ENCODE data around the gene FOLR1.

Gene FOLR1

DNA sequence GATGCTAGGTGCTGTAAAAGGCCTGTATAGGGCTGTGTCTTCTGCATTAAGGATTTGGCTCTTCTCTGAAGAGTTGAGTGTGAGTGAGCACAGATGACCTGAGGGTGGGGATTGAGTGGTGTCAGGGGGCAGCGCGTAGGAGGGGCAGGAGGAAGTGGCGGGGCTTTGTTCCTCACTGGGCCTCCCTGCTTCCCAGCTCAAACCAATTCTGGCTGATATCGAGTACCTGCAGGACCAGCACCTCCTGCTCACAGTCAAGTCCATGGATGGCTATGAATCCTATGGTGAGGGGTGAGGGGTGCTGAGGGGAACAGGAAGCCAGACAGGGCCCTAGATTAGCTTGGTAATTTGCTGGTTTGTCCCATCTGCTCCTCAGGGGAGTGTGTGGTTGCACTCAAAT, 43.0 kb downstream of the FOLR1 start:
- DNase-seq (ENCODE audit: insufficient read length) (no peak), FAIRE-seq (no peak)
- no peak for TF ChIP-seq TAF1 (IDR thresholded peaks at IDR 0.05; ENCODE audit: borderline replicate concordance, low read depth, low read length)
- TF ChIP-seq POLR2A (IDR thresholded peaks at IDR 0.05; ENCODE audit: low read depth, low read length), result no peak
- TF ChIP-seq POLR2AphosphoS5 (IDR thresholded peaks at IDR 0.05; ENCODE audit: low read depth, low read length), result no peak

DNA sequence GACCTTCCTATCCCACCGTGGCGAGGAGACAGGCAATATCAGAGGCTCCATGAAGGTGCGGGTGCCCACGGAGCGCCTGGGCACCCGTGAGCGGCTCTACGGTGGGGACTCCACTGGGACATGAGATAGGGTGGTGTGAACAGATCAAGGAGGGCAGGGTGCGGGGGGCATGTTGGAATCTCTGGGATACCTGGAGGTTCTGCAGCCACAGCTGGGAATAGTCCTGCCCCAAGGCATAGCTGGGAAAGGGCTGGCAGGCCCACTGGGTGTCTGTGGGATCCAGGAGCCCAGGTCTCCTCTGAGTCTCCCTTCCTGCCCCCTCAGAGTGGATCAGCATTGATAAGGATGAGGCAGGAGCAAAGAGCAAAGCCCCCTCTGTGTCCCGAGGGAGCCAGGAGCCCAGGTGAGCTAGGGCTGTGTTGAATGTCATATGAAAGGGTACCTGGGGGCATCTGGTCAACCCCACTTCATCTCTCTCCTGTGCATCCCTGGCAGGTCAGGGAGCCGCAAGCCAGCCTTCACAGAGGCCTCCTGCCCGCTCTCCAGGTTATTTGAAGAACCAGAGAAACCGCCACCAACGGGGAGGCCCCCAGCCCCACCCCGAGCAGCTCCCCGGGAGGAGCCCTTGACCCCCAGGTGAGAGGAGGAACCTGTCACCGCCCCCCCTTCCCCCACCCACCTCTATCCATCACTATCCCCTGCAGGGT, 43.6 kb downstream of the FOLR1 start:
- DNase-seq (ENCODE audit: insufficient read length), result no peak
- TF ChIP-seq TAF1 (IDR thresholded peaks at IDR 0.05; ENCODE audit: borderline replicate concordance, low read depth, low read length) (no peak), POLR2A (IDR thresholded peaks at IDR 0.05; ENCODE audit: low read depth, low read length) (peak; percentile 22; the same call in 1 of the 2 replicates)
- FAIRE-seq, result no peak

DNA sequence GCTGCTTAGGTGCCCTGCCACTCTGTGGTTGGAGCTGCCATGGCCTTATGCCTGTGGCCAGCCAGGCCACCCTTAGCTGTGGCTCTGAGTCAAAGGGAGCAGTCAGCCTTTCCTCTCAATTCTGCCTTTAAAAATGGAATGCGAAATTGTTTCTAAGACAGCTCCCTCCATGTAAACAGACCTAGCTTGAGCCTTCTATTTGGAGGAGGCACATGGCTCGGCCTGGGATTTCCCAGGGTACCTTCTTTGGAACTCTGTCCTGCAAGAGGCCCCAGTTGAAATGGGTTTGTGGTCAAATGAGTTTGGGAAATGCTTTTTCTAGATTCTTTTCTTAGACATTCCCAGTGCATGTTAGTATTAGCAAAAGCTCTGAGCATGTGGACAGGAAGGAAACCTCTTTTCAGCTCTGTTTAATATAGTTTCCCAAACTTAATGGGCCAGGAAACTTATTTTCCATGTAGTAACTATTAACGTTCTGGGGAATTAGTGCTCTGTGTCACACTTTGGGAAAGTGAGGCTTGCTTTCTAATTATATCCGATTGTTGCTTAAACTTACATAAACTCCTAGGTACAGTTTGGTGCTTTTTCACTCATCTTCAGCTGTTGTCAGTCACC, 44.2 kb downstream of the FOLR1 start:
- no peak for DNase-seq (ENCODE audit: insufficient read length)
- no peak for FAIRE-seq
- TF ChIP-seq TAF1 (IDR thresholded peaks at IDR 0.05; ENCODE audit: borderline replicate concordance, low read depth, low read length), result no peak
- TF ChIP-seq POLR2AphosphoS5 (IDR thresholded peaks at IDR 0.05; ENCODE audit: low read depth, low read length), result no peak
- no peak for TF ChIP-seq POLR2A (IDR thresholded peaks at IDR 0.05; ENCODE audit: low read depth, low read length)

DNA sequence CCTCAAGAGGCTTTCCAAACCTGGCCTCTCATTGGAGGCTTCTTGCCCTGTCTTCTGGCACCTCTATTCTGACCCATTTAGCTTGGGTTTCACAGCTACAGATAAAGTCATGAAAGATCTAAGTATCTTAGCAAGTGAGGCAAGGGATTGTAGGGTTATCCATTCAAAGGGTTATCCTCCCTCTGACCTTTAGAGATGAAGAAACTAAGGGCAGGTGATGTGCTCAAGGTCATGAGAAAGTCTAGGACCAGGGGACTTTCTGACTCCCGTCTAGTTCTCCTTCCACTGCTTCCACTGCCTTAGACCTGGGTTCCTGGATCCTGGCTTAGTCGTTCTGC, 44.8 kb downstream of the FOLR1 start:
- no peak for DNase-seq (ENCODE audit: insufficient read length)
- no peak for FAIRE-seq
- TF ChIP-seq POLR2AphosphoS5 (IDR thresholded peaks at IDR 0.05; ENCODE audit: low read depth, low read length) (no peak), POLR2A (IDR thresholded peaks at IDR 0.05; ENCODE audit: low read depth, low read length) (no peak), TAF1 (IDR thresholded peaks at IDR 0.05; ENCODE audit: borderline replicate concordance, low read depth, low read length) (no peak)

DNA sequence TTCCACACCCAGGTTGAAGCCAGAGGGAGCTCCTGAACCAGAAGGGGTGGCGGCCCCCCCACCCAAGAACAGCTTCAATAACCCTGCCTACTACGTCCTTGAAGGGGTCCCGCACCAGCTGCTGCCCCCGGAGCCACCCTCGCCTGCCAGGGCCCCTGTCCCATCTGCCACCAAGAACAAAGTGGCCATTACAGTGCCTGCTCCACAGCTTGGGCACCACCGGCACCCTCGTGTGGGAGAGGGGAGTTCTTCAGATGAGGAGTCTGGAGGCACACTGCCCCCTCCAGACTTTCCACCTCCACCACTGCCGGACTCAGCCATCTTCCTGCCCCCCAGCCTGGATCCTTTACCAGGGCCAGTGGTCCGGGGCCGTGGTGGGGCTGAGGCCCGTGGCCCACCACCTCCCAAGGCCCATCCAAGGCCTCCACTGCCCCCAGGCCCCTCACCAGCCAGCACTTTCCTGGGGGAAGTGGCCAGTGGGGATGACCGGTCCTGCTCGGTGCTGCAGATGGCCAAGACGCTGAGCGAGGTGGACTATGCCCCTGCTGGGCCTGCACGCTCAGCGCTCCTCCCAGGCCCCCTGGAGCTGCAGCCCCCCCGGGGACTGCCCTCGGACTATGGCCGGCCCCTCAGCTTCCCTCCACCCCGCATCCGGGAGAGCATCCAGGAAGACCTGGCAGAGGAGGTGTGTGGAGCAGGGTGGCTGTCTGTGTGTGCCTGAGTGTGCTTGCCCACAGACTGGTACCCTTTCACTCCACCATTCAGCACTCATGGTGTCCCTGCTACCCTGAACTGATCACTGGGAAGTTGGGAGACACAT, 45.4 kb downstream of the FOLR1 start:
- no peak for FAIRE-seq
- no peak for DNase-seq (ENCODE audit: insufficient read length)
- TF ChIP-seq TAF1 (IDR thresholded peaks at IDR 0.05; ENCODE audit: borderline replicate concordance, low read depth, low read length), result no peak
- peak; percentile 42; the same call in 1 of the 2 replicates for TF ChIP-seq POLR2AphosphoS5 (IDR thresholded peaks at IDR 0.05; ENCODE audit: low read depth, low read length)

DNA sequence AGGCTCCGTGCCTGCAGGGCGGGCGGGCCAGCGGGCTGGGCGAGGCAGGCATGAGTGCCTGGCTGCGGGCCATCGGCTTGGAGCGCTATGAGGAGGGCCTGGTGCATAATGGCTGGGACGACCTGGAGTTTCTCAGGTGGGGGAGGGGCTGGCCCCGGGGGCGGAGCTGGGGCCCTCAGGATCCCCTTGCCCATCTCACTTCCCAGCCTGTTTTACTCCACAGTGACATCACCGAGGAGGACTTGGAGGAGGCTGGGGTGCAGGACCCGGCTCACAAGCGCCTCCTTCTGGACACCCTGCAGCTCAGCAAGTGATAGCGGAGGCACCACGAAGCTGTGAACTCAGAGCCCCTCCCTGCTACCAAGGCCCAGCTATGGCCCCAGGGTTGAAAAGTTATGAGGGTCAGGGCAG, 46.1 kb downstream of the FOLR1 start:
- DNase-seq (ENCODE audit: insufficient read length), result peak; percentile 88
- FAIRE-seq, result peak; percentile 85
- TF ChIP-seq POLR2AphosphoS5 (IDR thresholded peaks at IDR 0.05; ENCODE audit: low read depth, low read length) (no peak), POLR2A (IDR thresholded peaks at IDR 0.05; ENCODE audit: low read depth, low read length) (no peak), TAF1 (IDR thresholded peaks at IDR 0.05; ENCODE audit: borderline replicate concordance, low read depth, low read length) (no peak)

DNA sequence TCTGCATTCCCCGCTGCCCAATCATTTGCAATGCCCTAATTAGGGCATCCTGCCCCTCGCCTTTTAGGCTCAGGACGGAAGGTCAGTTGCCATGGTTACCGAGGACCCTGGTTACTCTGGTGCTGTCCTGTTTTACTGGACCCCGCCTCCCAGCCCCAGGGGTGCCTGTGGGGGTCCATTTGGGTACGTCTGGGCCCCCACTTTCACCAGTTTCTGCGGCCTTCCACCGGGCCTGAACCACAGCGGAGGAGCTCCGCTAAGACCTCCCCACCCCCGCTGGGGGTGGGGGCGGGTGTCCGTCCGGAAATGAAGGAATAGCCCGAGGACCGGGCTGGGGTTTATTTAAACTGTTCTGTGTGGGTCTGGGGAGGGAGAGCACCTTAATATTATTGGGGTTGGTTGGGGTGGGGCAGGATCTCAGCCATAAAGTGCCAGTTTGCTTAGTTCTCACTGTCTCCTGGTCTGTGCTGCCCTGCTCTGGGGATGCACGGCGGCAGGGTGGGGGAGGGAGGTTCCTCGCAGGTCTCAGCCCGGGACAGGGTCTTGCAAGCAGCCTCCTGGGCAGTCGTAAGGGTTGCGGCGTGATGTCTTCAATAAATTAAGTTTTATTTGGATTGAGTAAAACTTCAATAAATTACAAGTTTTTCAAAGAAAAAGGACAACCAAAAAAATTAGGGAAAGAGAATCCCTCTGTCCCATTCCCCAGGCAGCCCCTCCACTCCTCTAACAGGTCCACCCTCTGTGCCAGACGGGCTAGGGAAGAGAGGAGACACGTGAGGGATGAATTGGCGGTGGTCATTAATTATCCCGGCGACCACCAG, 46.8 kb downstream of the FOLR1 start:
- DNase-seq (ENCODE audit: insufficient read length) (no peak), FAIRE-seq (no peak)
- TF ChIP-seq TAF1 (IDR thresholded peaks at IDR 0.05; ENCODE audit: borderline replicate concordance, low read depth, low read length) (no peak), POLR2A (IDR thresholded peaks at IDR 0.05; ENCODE audit: low read depth, low read length) (0 out of 2 replicates have a peak, but pooled peaks have one; percentile 6), POLR2AphosphoS5 (IDR thresholded peaks at IDR 0.05; ENCODE audit: low read depth, low read length) (no peak)

DNA sequence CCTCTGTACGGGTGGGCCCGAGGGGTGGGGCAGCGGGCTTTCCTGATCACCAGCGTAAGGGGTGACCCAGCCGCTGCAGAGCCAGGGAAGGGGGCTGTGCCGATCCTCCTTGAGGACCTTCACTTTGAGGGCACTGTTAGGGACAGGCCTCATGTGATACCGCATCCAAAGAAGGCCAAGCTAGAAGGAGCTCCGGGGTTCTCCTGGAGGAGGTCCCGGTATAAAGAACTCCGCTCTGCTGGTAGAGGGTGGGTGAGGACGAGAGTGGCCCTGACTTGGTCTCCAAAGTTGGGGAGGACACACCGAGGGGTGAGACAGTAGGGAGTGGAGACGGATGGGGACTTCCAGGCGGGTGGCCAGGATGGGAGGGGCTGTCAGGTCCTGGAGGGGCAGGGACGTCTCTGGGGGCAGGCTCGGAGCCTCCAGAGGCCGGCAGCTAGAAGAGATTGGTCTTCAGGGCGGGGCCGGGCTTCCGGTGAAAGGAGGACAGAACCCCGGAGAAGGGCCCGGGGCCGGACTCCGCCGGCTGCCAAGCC, 47.4 kb downstream of the FOLR1 start:
- FAIRE-seq (no peak), DNase-seq (ENCODE audit: insufficient read length) (no peak)
- TF ChIP-seq TAF1 (IDR thresholded peaks at IDR 0.05; ENCODE audit: borderline replicate concordance, low read depth, low read length) (no peak), POLR2A (IDR thresholded peaks at IDR 0.05; ENCODE audit: low read depth, low read length) (peak; percentile 33; the same call in 1 of the 2 replicates)

DNA sequence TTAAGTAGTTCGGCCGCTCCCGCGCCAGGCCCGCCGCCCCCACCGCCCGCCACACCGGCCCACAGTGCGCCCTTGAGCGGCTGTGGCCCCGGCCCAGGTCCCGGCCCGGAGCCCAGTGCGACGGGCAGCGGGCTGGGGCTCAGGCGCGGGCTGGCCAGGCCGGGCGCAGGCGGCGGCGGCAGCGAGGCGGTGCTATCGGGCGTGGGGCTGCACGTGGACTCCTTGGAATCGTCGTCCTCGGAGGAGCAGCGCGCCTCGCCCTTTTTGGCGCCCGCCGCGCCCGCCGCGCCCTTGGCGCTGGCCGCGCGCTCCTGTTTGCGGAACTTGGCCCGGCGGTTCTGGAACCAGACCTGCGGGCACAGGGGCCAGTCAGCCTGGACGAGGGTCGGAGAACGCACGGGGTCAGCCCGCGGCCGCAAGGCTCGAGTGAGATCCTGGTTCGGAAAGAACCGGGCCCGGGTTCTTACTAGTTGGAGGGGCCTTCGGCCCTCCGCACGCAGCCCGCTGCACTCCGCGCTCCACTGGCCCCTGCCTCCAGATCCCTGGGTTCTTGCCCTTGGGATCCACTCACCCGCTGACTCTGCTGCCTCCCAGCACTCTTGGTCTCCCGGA, 48.0 kb downstream of the FOLR1 start:
- TF ChIP-seq TAF1 (IDR thresholded peaks at IDR 0.05; ENCODE audit: borderline replicate concordance, low read depth, low read length) (no peak), POLR2AphosphoS5 (IDR thresholded peaks at IDR 0.05; ENCODE audit: low read depth, low read length) (no peak), POLR2A (IDR thresholded peaks at IDR 0.05; ENCODE audit: low read depth, low read length) (no peak)
- no peak for DNase-seq (ENCODE audit: insufficient read length)
- FAIRE-seq, result no peak

DNA sequence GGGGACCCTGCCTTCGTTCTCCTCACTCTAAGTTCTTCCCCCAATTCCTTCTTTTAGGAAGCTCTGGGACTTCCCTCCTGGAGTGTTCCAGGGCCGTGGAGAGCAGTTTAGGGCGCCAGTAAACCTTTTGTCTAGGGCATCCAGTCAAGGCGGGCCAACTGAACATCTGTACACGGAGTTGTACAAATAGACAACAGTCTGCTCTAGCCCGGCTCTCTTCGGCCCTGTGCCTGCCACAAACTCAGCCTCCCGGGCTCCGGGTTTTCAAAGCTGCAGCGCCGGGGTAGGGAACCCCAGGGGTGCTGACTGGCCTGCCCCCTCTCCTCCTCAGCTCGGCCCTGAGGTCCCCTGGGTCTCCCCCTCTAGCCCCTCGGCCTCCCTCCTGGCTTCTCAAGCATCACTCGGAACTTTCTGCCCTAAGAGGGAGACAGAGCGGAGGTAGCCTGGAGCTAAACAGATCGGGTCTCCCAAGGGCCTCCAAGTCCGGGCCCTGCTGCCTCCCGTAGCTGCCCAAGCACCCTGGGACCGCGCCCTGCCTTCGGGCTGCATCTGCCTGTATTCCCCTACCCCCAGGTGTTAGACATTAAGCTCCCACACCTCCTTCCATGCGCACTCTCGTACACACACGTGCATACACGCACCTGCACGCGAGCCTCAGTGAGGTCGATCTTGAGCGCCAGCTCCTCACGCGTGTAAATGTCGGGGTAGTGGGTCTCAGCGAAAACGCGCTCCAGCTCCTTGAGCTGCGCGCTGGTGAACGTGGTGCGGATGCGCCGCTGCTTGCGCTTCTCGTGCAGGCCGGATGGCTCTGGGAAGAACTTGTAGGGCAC, 48.7 kb downstream of the FOLR1 start:
- no peak for FAIRE-seq
- no peak for DNase-seq (ENCODE audit: insufficient read length)

More for the DNA sequence above, 48.7 kb downstream of the FOLR1 start:
- TF ChIP-seq POLR2AphosphoS5 (IDR thresholded peaks at IDR 0.05; ENCODE audit: low read depth, low read length), result no peak
- no peak for TF ChIP-seq POLR2A (IDR thresholded peaks at IDR 0.05; ENCODE audit: low read depth, low read length)
- TF ChIP-seq TAF1 (IDR thresholded peaks at IDR 0.05; ENCODE audit: borderline replicate concordance, low read depth, low read length), result no peak
